ENCODE results near the gene PAAF1.

PAAF1 gene

DNA sequence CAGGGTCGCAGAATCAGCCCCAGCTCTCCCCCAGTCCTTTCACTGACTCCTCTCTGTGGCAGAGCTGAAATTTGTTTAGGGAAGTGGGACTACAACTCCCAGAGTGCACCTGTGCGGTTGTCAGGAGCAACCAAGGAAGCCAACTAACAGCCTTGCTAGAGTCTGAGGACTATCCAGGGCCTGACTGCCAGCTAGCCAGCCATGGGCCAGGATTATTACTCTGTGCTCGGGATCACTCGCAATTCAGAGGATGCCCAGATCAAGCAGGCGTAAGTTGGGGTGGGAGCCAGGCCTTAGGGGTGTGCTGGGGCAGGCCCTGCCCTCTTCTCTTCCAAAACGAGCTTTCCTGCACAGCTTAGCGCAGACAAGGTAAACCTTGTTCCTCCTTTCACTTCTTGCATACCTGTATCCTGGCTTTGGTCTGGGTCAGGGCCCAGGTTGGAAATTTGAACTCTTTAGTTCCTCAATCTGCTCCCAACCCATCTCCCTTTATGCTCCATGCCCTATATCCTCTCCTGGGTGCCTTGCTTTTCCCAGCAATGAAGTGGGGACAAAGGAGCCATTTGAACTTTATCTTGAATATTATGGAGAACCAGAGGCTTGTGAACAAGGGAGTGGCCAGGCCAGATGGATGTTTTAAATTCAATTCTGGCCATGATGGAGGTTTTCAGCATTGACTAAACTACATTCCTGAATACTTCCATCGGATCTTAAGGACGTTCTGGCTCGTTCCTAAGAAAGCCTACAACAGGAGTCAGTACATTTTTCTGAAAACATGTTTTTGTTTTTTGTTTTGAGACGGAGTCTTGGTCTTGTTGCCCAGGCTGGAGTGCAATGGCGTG, 74.3 kb downstream of the PAAF1 start, which contains the start of gene DNAJB13:
Gene DNAJB13, plus strand, starts transcription at position 158 of the 842 bp plus-strand sequence. Its CDS starts 44 bp downstream, at position 202.
- no peak within 1 kb of the TSS for H3K4me3 ChIP-seq (ENCODE audit: low read depth in 1 of 5, low read length in 5 of 5)
- H3K36me3 ChIP-seq (ENCODE audit: control insufficient read depth in 5 of 5, insufficient read depth in 5 of 5, low read length in 5 of 5): no peaks in the 10 kb centered on the region
- no peaks in the 10 kb centered on the region for H3K4me1 ChIP-seq (ENCODE audit: control insufficient read depth in 5 of 5, insufficient read depth in 5 of 5, low read length in 5 of 5)
- no peak within 1 kb of the TSS for H3K9ac ChIP-seq (ENCODE audit: low read length in 5 of 5)
- H3K27ac ChIP-seq (ENCODE audit: low read depth, low read length): no peak within 1 kb of the TSS
- peaks cover 0 to 3% (median 0%) of the 10 kb centered on the region in 5 donors for H3K27me3 ChIP-seq (ENCODE audit: control insufficient read depth in 5 of 5, insufficient read depth in 4 of 5, low read length in 5 of 5)
- no peaks in the 10 kb centered on the region for H3K9me3 ChIP-seq (ENCODE audit: control insufficient read depth in 5 of 5, low read length in 5 of 5)

- H3K9ac ChIP-seq (ENCODE audit: low read length in 5 of 5): no peak overlapping the region
- no peak overlapping the region for H3K4me3 ChIP-seq (ENCODE audit: low read depth in 1 of 5, low read length in 5 of 5)
- no peaks in the 10 kb centered on the region for H3K36me3 ChIP-seq (ENCODE audit: control insufficient read depth in 5 of 5, insufficient read depth in 5 of 5, low read length in 5 of 5)
- H3K27ac ChIP-seq (ENCODE audit: low read depth, low read length): no peak overlapping the region
- peaks cover 0 to 7% (median 2%) of the 10 kb centered on the region in 5 donors for H3K27me3 ChIP-seq (ENCODE audit: control insufficient read depth in 5 of 5, insufficient read depth in 4 of 5, low read length in 5 of 5)
- no peaks in the 10 kb centered on the region for H3K4me1 ChIP-seq (ENCODE audit: control insufficient read depth in 5 of 5, insufficient read depth in 5 of 5, low read length in 5 of 5)
- no peaks in the 10 kb centered on the region for H3K9me3 ChIP-seq (ENCODE audit: control insufficient read depth in 5 of 5, low read length in 5 of 5)
Measured at GRCh38 chr11:73951797-73952196, 75.0 kb downstream of the PAAF1 start.

DNA sequence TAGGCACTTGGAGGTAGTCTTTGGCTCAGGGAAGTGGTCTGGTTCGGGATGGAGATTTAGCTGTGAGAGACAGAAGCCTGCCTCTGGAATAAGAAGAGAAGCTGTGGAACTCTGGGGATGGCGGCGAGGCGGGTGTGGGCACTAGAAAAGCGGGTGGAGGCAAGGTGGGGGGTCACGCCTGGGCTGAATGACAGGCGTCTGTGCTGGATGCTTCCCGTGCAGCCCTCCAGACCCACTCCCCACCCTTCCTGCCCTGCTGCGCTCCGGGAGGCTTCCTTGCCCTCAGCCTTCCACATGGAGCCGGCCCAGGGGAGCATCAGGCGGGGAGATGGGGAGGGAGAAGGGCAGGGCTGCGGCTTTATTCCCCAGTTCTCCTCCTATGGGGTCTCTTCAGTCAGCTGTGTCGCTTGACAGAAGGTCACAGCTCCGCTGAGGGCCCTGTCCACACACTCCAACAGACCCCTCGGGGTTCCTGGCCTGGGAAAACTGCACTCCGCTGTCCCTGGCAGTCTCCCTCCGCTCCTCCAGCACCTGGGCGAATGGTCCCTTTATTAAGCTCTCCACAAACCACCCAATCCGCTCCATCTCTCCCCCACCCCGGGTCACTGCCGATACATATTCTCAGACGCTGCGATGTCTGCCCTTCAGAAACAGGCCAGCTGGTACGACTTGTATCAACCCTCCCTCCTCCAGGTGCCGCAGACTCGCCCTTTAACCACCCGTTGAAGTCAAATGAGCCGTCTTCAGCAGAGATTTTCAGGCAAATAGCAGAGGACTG, 80.3 kb downstream of the PAAF1 start:
- H3K27me3 ChIP-seq (ENCODE audit: control insufficient read depth in 5 of 5, insufficient read depth in 4 of 5, low read length in 5 of 5): peaks cover 16 to 21% (median 19%) of the 10 kb centered on the region in 5 donors
- no peak overlapping the region for H3K27ac ChIP-seq (ENCODE audit: low read depth, low read length)
- no peak overlapping the region for H3K4me3 ChIP-seq (ENCODE audit: low read depth in 1 of 5, low read length in 5 of 5)
- H3K36me3 ChIP-seq (ENCODE audit: control insufficient read depth in 5 of 5, insufficient read depth in 5 of 5, low read length in 5 of 5): no peaks in the 10 kb centered on the region
- peaks cover 0 to 5% (median 0%) of the 10 kb centered on the region in 5 donors for H3K4me1 ChIP-seq (ENCODE audit: control insufficient read depth in 5 of 5, insufficient read depth in 5 of 5, low read length in 5 of 5)
- no peak overlapping the region for H3K9ac ChIP-seq (ENCODE audit: low read length in 5 of 5)
- no peaks in the 10 kb centered on the region for H3K9me3 ChIP-seq (ENCODE audit: control insufficient read depth in 5 of 5, low read length in 5 of 5)

DNA sequence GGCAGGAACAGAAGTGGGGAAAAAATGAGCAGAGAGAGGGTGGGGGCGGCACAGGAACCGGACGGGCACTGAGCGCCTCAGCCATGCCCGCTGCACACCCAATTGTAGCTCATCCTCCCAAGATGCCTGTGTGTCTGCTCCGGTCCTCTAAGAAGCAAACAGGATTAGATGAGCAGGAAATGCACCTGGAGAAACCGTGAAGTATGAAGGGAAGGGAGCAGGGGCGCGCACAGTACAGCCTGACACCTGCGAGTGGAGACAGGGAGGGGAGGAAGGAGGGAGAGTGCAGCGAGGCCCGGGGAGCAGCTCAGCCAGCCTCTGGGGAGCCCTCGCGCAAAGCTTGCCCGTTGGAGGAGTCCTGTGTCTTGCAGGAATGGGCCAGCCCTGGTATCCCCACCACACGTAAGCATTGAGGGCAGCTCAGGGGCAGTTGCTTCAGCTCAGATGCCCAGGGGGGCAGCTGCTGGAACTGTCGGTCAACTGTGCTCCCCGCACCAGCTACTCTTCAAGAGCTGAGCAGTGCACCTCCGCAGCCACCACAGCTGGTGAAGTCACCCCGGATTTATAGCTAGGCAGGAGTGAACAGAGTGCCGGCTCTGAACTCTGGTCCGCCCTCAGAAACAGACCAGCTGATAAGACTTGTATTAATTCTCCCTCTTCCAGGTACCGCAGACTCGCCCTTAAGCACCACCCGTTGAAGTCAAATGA, 81.0 kb downstream of the PAAF1 start:
- Histone ChIP-seq H3K27me3 (ENCODE audit: control insufficient read depth in 5 of 5, insufficient read depth in 4 of 5, low read length in 5 of 5) (peaks cover 16 to 21% (median 19%) of the 10 kb centered on the region in 5 donors), H3K4me3 (ENCODE audit: low read depth in 1 of 5, low read length in 5 of 5) (no peak overlapping the region), H3K9me3 (ENCODE audit: control insufficient read depth in 5 of 5, low read length in 5 of 5) (no peaks in the 10 kb centered on the region), H3K9ac (ENCODE audit: low read length in 5 of 5) (no peak overlapping the region), H3K4me1 (ENCODE audit: control insufficient read depth in 5 of 5, insufficient read depth in 5 of 5, low read length in 5 of 5) (peaks cover 0 to 5% (median 0%) of the 10 kb centered on the region in 5 donors), H3K27ac (ENCODE audit: low read depth, low read length) (no peak overlapping the region), H3K36me3 (ENCODE audit: control insufficient read depth in 5 of 5, insufficient read depth in 5 of 5, low read length in 5 of 5) (no peaks in the 10 kb centered on the region)

GRCh38 chr11:73958521-73959141, 81.8 kb downstream of the PAAF1 start:
- Histone ChIP-seq H3K27ac (ENCODE audit: low read depth, low read length) (no peak overlapping the region), H3K36me3 (ENCODE audit: control insufficient read depth in 5 of 5, insufficient read depth in 5 of 5, low read length in 5 of 5) (no peaks in the 10 kb centered on the region), H3K4me1 (ENCODE audit: control insufficient read depth in 5 of 5, insufficient read depth in 5 of 5, low read length in 5 of 5) (peaks cover 0 to 5% (median 0%) of the 10 kb centered on the region in 5 donors), H3K27me3 (ENCODE audit: control insufficient read depth in 5 of 5, insufficient read depth in 4 of 5, low read length in 5 of 5) (peaks cover 16 to 21% (median 19%) of the 10 kb centered on the region in 5 donors), H3K9me3 (ENCODE audit: control insufficient read depth in 5 of 5, low read length in 5 of 5) (no peaks in the 10 kb centered on the region), H3K9ac (ENCODE audit: low read length in 5 of 5) (no peak overlapping the region), H3K4me3 (ENCODE audit: low read depth in 1 of 5, low read length in 5 of 5) (no peak overlapping the region)

DNA sequence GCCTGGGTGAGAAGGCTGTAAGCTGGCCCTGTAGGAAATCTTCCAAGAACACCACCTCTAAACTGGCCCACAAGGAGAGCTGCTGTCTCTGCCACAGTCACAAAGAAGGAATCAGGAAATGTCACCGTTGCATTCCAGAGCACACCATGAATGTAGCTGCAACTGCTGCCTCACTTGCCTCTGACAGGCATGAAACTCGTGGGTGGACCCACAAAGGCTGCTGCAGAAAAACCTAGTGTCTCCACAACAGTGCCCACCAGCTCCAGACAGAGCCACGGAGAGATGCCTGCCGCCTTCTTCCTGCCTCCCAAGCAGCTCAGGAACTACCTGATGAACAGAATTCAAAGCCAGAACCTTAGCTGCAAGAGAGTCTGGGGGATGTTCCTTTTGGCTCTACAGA, 84.5 kb downstream of the PAAF1 start:
- peaks cover 0 to 14% (median 11%) of the 10 kb centered on the region in 5 donors for H3K4me1 ChIP-seq (ENCODE audit: control insufficient read depth in 5 of 5, insufficient read depth in 5 of 5, low read length in 5 of 5)
- no peak overlapping the region for H3K27ac ChIP-seq (ENCODE audit: low read depth, low read length)
- H3K9ac ChIP-seq (ENCODE audit: low read length in 5 of 5): no peak overlapping the region
- peaks cover 12 to 21% (median 17%) of the 10 kb centered on the region in 5 donors for H3K27me3 ChIP-seq (ENCODE audit: control insufficient read depth in 5 of 5, insufficient read depth in 4 of 5, low read length in 5 of 5)
- no peaks in the 10 kb centered on the region for H3K36me3 ChIP-seq (ENCODE audit: control insufficient read depth in 5 of 5, insufficient read depth in 5 of 5, low read length in 5 of 5)
- H3K9me3 ChIP-seq (ENCODE audit: control insufficient read depth in 5 of 5, low read length in 5 of 5): no peaks in the 10 kb centered on the region
- H3K4me3 ChIP-seq (ENCODE audit: low read depth in 1 of 5, low read length in 5 of 5): no peak overlapping the region

GRCh38 chr11:73962101-73962705, 85.4 kb downstream of the PAAF1 start:
- no peaks in the 10 kb centered on the region for H3K36me3 ChIP-seq (ENCODE audit: control insufficient read depth in 5 of 5, insufficient read depth in 5 of 5, low read length in 5 of 5)
- no peak overlapping the region for H3K27ac ChIP-seq (ENCODE audit: low read depth, low read length)

GRCh38 chr11:73963861-73964260, 87.1 kb downstream of the PAAF1 start:
- Histone ChIP-seq H3K36me3 (ENCODE audit: control insufficient read depth in 5 of 5, insufficient read depth in 5 of 5, low read length in 5 of 5) (no peaks in the 10 kb centered on the region), H3K27ac (ENCODE audit: low read depth, low read length) (no peak overlapping the region), H3K4me3 (ENCODE audit: low read depth in 1 of 5, low read length in 5 of 5) (no peak overlapping the region), H3K27me3 (ENCODE audit: control insufficient read depth in 5 of 5, insufficient read depth in 4 of 5, low read length in 5 of 5) (peaks cover 0 to 3% (median 2%) of the 10 kb centered on the region in 5 donors), H3K9me3 (ENCODE audit: control insufficient read depth in 5 of 5, low read length in 5 of 5) (no peaks in the 10 kb centered on the region), H3K9ac (ENCODE audit: low read length in 5 of 5) (no peak overlapping the region), H3K4me1 (ENCODE audit: control insufficient read depth in 5 of 5, insufficient read depth in 5 of 5, low read length in 5 of 5) (peaks cover 0 to 14% (median 10%) of the 10 kb centered on the region in 5 donors)

More at GRCh38 chr11:73962101-73962705, 85.4 kb downstream of the PAAF1 start:
- H3K9me3 ChIP-seq (ENCODE audit: control insufficient read depth in 5 of 5, low read length in 5 of 5): no peaks in the 10 kb centered on the region
- H3K27me3 ChIP-seq (ENCODE audit: control insufficient read depth in 5 of 5, insufficient read depth in 4 of 5, low read length in 5 of 5): peaks cover 8 to 16% (median 12%) of the 10 kb centered on the region in 5 donors
- peaks cover 0 to 14% (median 11%) of the 10 kb centered on the region in 5 donors for H3K4me1 ChIP-seq (ENCODE audit: control insufficient read depth in 5 of 5, insufficient read depth in 5 of 5, low read length in 5 of 5)
- no peak overlapping the region for H3K4me3 ChIP-seq (ENCODE audit: low read depth in 1 of 5, low read length in 5 of 5)
- no peak overlapping the region for H3K9ac ChIP-seq (ENCODE audit: low read length in 5 of 5)

- H3K4me1 ChIP-seq (ENCODE audit: control insufficient read depth in 5 of 5, insufficient read depth in 5 of 5, low read length in 5 of 5): peaks cover 0 to 14% (median 10%) of the 10 kb centered on the region in 5 donors
- H3K4me3 ChIP-seq (ENCODE audit: low read depth in 1 of 5, low read length in 5 of 5): no peak overlapping the region
- no peaks in the 10 kb centered on the region for H3K27me3 ChIP-seq (ENCODE audit: control insufficient read depth in 5 of 5, insufficient read depth in 4 of 5, low read length in 5 of 5)
- H3K9me3 ChIP-seq (ENCODE audit: control insufficient read depth in 5 of 5, low read length in 5 of 5): no peaks in the 10 kb centered on the region
- no peak overlapping the region for H3K27ac ChIP-seq (ENCODE audit: low read depth, low read length)
- H3K36me3 ChIP-seq (ENCODE audit: control insufficient read depth in 5 of 5, insufficient read depth in 5 of 5, low read length in 5 of 5): no peaks in the 10 kb centered on the region
- H3K9ac ChIP-seq (ENCODE audit: low read length in 5 of 5): no peak overlapping the region
Measured at GRCh38 chr11:73965076-73965763, 88.4 kb downstream of the PAAF1 start.
